Activated CD4-positive, alpha-beta T cell treated with anti-CD3 and anti-CD28 coated beads, Interleukin-2, Interleukin-6, amounts not matched to agents 100 ng/mL and 50 ng/mL, durations not matched to agents 16 hours and 8 hours (primary cell): ENCODE data around the gene CTNS.
"Not testable (repeated sequence)": the region's sequence is repeated elsewhere in the genome, so short reads cannot be mapped to it uniquely, and the experiment has no call there.

Source experiments
- DNase-seq: peaks from one replicate; pipeline ENCODE4 v3.0.0-alpha.2; 2020

Gene CTNS

DNA sequence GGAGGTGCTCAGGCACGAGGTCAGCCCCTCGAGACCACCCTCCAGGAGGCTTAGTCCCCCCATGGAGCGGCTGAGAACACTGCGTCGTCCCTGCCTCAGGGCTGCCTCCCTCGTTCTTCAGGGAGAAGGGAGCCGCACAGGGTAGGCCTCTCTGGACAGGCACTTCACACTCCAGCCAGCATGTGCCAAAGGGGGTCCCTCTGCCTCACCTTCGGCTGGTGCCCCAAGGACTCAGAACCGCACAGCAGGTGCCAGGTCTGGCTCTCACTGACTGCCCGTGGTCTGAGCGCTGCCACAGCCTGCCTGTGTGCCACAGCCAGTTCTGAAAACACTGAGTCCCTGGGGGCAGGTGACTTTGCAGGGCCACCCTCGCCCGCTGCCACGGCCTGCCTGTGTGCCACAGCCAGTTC, 52.3 kb downstream of the CTNS start:
- DNase-seq, result no peak

DNA sequence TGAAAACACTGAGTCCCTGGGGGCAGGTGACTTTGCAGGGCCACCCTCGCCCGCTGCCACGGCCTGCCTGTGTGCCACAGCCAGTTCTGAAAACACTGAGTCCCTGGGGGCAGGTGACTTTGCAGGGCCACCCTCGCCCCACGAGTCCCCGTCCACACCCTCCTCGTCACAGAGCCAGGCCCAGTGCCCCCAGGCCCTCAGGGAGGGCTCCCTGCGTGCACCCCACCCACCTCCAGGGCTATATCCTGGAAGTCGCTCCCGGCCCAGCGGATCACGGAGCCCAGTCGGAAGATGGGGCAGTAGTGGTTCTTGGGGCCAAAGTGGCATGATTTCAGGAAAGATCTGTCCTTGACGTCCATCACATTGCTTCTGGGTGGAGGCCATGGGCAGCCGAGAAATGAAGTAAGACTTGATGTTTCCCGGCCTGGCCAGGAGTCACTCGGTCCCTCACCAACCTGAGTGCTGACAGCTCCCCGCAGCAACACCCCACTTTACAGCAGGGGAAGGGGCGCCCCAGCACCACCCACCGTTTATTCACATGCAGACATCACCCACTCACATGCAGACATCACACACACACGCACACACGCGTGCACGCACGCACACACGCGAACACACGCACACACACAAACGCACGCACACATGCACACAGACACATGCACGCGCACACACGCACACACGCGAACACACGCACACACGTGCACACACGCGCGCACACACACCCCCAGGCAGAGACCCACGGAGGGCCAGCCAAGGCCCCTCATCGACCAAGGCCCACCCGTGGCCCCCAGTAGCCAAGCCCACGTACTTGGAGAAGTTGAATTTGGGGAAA, 52.9 kb downstream of the CTNS start:
- DNase-seq, result no peak

DNA sequence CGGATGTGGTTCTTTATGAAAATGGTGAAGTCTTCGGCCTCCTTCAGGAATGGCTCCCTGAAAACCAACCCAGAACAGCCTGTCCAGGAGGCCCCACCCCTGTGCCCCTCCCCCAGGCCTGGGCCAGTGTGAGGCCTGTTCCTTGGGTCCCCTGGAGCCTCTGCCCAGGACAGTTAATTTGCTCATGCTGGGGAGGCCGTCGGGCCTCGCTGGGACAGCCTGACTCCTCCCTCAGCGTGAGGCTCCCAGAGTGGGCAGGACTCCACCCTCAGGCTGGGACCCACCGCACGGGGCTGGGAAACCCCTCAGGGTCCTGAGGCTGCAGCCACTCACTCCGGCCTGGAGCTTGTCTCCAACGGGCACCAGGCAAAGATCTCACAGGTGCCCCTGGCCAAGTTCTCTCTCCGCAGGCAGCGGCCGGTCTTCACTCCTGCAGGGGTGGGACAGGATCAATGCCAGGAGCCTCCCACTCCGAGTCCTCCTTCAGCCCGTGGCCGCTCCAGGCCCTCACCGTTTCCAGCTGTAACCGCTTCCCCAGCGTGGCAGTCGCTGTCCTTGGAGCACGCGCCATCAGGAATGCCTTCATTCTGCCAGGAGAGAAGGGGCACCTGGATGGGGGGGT, 53.6 kb downstream of the CTNS start:
- no peak for DNase-seq

DNA sequence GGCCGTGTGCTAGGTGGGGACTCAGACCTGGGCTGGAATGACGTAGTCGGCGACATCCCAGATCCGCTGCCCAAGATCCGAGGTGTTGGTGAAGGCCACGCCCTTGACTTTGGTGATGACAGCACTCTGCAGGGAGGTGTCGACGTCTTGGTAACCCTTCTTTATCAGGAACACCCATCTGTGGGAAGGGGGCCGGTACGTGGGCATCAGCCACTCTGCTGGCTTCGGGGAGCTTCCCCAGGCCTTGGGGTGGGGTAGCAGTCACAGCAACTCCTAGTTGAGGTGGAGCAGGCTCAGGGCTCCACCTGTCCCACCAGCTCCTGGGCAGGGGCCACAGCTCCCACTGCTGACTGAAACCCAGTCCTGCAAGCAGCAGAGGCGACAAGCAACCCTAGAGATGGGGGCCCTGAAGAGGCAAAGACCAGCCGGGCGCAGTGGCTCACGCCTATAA, 55.1 kb downstream of the CTNS start:
- no peak for DNase-seq

DNA sequence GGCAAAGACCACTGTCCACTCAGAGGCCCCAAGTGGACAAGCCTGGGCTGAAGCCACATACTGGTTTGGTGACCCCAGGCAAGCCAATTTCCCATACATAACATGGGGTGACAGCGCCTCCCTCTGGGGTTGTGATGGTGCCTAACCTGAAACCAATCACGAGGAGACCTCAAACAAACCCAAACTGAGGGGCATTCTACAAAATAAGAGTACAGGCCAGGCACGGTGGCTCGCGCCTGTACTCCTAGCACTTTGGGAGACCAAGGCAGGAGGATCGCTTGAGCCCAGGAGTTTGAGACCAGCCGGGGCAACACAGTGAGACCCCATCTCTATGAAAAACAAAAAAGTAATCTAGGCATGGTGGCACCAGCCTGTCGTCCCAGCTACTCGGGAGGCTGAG, 55.8 kb downstream of the CTNS start:
- DNase-seq, result no peak

DNA sequence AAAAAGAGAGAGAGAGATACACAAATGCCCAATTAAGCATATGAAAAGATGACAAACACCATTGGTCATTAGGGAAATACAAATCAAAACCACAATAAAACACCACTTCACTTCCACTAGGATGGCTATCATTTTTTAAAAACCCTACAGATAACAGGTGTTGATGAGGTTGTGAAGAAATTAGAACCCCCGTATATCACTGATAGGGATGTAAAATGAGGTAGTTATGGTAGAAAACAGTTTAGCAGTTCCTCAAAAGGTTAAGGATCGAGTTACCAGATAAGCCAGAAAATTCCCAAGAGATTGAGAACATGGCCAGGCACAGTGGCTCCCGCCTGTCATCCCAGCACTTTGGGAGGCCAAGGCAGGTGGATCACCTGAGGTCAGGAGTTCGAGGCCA, 56.6 kb downstream of the CTNS start:
- DNase-seq, result no peak

DNA sequence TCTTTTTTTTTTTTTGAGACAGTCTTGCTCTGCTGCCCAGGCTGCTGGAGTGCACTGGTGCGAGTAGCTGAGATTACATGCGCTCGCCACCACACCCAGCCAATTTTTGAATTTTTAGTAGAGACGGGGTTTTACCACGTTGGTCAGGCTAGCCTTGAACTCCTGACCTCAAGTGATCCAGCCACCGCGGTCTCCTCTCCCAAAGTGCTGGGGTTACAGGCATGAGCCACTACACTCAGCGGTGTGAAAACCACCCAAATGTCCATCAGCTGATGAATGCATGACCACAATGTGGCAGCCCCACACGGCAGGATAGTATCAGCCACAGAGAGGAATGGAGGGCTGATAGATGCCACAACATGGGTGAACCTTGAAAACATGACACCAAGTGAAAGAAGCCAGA, 57.3 kb downstream of the CTNS start:
- peak; percentile 81 for DNase-seq

DNA sequence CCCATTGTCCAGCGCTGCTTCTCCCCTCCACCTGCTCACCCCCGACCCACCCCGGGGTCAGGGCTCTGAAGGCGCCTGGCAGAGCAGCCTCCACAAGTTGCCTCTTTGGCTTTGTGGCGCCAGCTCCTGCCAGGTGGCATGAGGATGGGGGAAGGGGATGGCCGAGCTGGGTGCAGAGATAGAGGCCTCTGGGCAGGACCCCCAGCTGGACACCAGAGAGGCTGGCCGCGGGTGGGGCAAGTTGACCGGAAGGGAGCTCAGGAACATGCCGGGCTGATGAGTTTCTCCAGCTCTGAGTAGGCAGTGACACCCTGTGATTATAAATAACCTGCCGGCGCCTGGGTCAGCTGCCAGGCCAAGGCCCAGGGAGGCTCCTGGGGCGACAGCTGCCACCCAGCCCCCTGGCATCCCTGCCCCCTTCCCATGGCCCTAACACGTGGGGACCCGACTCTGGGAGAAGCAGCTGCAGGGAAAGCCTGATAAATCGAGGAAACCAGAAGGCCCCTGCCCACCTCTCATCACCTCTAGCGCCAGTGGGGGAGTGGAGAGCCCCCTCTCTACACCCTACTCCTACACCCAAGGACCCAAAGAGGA, 58.7 kb downstream of the CTNS start:
- DNase-seq, result peak; percentile 26

DNA sequence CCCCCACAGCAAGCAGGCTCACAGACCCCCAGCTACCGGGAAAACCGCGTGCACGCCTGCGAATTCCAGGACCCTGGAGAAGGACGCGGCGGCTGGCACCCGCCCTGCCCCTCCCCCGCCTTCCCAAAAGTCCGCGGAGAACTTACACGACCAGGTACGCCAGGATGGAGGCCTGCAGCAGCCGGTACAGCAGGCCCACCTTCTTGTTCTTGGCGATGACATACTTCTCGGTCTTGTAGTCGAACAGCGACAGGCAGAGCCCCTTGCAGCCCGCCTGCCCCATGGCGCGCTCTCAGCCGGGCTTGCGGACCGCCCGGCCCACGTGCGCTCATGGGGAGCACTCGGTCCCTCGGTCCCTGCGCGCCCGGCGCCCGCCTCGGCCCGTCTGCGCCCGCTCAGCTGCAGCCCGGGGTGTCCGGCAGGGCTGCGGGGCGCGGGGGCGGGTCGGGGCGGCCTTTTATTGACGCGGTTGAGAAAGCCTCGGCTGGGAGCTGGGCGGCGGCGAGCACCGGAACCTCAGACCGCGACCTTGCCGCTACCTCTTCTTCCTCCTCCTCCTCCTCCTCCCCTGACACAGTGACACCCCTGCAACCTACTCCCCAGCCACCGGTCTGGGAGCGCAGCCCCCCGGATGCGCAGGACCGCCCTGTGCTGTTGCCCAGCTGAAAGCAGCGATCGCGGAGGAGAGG, 59.3 kb downstream of the CTNS start, which contains the start of gene P2RX5:
P2RX5 (minus strand) TSS at position 433 of the 689 bp plus-strand sequence; CDS start at position 283, 150 bp downstream.
- peak; percentile 80 for DNase-seq

DNA sequence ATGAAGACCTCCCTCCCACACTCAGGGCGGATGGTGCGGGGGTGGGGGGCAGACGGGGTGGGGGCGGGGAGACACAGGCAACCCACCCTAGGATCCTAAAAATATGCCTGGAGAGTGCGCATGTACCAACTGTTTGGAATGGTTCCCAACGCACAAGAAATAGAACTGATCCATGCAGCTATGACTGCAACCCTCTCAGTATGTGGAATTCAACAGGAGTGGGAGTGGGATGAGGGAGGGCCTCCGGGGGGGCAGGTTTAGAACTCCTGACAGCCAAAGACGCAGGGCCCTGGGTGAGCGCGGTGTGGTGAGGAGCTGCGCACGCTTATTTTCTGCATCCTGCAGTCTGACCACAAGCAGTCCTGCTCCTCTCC, 60.5 kb downstream of the CTNS start:
- no peak for DNase-seq

DNA sequence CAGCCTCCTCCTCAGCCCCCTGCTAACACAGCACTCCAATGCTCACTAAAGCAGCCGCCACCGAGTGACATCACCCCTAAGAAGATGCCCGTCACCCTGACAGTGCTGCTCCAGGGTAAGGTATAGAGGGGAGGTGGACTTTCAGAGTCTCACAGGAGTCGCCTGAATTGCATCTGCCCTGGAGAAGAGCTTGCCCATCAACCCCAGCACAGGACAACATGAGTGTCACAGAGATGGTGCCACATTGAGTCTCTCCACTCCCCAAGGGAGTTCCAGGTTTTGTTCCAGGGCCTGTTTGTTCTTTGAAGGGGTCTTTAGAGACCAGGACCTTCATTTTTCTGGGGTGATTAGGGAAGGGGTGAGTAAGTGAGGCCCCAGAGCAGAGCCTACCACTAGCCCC, 61.6 kb downstream of the CTNS start:
- no peak for DNase-seq

DNA sequence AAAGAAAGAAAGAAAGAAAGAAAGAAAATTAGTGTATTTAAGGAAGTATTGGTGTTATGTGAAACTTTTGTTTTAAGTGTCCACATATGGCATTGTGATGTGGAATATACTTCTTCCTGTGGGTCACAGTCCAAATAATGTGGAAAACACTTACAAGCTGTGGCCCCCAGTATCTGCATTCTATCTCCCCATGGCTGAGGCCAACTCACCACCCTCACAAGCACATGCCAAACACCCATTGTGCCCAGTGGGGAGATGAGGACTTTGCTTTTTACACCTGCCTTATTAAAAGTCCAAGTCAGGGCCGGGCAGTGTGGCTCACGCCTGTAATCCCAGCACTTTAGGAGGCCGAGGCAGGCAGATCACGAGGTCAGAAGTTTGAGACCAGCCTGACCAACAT, 63.4 kb downstream of the CTNS start:
- DNase-seq, result no peak

DNA sequence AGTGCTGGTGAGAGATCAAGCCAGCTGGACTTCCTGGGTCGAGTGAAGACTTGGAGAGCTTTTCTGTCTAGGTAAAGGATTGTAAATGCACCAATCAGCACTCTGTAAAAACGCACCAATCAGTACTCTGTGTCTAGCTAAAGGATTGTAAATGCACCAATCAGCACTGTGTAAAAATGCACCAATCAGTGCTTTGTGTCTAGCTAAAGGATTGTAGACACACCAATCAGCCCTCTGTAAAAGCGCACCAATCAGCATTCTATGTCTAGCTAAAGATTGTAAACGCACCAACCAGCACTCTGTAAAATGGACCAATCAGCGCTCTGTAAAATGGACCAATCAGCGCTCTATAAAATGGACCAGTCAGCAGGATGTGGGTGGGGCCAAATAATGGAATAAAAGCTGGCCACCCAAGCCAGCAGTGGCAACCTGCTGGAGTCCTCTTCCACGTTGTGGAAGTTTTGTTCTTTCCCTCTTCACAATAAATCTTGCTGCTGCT, 65.5 kb downstream of the CTNS start:
- DNase-seq, result not testable (repeated sequence)

DNA sequence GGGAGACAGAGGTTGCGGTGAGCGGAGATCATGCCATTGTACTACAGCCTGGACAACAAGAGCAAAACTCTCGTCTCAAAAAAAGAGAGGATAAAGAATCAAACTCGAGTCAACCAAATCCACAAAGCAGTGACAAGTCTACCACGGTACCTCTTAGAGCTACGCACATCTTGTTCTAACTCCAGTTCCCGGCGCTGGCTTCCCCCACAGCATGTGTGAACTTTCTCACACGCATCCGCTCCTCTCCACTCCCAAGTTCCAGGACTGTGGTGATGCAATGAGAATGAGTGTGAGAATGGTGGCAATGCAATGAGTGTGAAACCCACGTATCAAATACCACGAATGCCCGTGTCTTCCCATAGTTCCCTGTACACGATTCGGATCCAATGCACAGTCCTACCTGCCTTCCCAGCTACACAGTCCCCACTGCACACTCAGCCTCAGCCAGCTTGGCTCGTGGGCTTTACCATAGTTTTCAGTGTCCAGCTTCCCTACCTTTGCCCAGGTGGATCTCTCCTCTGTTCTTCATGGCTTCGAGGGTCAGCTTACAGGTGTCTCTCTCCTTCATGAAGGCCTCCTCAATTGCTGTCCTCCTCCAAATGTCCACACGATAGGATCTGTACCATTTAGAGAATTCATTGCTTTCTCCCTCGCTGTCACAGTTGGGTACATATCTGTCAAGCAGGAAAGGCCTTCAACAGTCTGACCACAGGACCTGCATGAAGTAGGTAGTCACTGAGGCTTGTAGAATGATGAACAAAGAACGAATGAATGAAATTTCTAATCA, 68.6 kb downstream of the CTNS start:
- DNase-seq, result no peak

DNA sequence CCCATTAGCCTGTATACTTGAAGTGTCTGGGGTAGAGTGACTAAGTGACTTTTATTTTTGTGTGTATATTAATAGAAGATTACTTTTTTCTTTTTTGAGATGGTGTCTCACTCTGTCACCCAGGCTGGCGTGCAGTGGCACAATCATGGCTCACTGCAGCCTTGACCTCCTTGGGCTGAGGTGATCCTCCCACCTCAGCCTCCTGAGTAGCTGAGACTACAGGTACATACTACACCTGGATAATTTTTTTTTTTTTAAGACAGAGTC, 69.1 kb downstream of the CTNS start:
- DNase-seq, result not testable (repeated sequence)

DNA sequence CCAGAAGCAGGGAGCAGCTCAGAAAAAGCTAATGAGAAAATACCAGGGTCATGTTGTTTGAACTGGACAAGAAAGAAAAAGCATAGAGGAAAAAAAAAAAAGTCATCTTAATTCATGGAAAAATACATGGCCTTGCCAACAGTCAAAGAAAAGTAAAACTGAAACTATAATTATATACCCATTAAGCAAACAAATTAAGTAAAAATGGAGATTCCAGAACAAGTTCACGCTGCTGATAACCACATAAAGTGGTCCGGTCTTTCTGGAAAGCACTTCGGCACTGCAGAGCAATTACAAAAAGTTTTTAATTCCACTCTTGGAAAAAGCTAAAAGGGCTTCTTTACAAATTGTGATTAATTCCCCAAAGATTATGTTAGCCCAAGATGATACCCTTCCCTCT, 71.8 kb downstream of the CTNS start:
- no peak for DNase-seq

DNA sequence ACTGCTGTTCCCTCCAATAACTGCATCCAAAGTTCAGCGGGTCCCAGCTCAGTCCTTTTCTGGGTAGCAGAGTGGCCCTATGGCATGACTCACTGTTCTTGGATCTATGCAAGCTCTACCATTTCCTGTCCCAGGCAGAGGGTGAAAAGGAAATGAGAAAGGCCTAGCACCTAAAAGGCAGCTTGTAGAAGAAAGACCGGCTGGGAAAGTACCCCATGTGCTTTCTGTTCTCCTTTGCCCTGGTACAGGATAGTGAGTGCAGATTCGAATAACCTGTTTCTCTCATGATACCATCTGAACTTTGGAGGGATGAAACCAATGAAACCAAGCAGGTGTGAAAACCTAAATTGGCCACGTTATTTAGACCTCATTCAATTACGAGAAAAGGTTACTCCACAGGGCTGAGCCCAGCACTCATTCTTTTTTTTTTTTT, 74.4 kb downstream of the CTNS start:
- peak; percentile 96 for DNase-seq
